HG03520 (cell line): ENCODE measurements around the gene FAM3C.
"Not testable (repeated sequence)": the region's sequence is repeated elsewhere in the genome, so short reads cannot be mapped to it uniquely, and the experiment has no call there.

Source experiments
- ATAC-seq: cut with Tn5 transposase; IDR thresholded peaks from one replicate; pipeline ENCODE4 v1.9.1; 2021; ENCODE audit warnings: mild to moderate bottlenecking, moderate library complexity; ENCODE audit not compliant: unreplicated experiment

The FAM3C gene

GRCh38 chr7:121395961-121396757, at the start of gene FAM3C:
TSS of gene FAM3C (minus strand) at chr7:121396308. CDS start at chr7:121382969, 13,339 bp downstream.
- peak; percentile 76 for ATAC-seq

GRCh38 chr7:121442845-121443244, 46.7 kb upstream of the FAM3C start:
- ATAC-seq, result no peak

GRCh38 chr7:121440857-121441503, 44.9 kb upstream of the FAM3C start:
- no peak for ATAC-seq

GRCh38 chr7:121438043-121438955, 42.2 kb upstream of the FAM3C start:
- peak; percentile 31 for ATAC-seq

GRCh38 chr7:121437470-121437869, 41.4 kb upstream of the FAM3C start:
- ATAC-seq, result no peak

- ATAC-seq, result no peak
Observed at GRCh38 chr7:121436688-121437087, 40.6 kb upstream of the FAM3C start.

GRCh38 chr7:121436136-121436535, 40.0 kb upstream of the FAM3C start:
- no peak for ATAC-seq

GRCh38 chr7:121433775-121434174, 37.7 kb upstream of the FAM3C start:
- peak; percentile 57 for ATAC-seq

GRCh38 chr7:121432486-121432885, 36.4 kb upstream of the FAM3C start:
- ATAC-seq, result peak; percentile 70

- ATAC-seq, result no peak
Observed at GRCh38 chr7:121431996-121432395, 35.9 kb upstream of the FAM3C start.

GRCh38 chr7:121431389-121431995, 35.4 kb upstream of the FAM3C start:
- ATAC-seq, result no peak

- ATAC-seq, result no peak
Observed at GRCh38 chr7:121430558-121430957, 34.5 kb upstream of the FAM3C start.

- no peak for ATAC-seq
Observed at GRCh38 chr7:121429798-121430197, 33.7 kb upstream of the FAM3C start.

- no peak for ATAC-seq
Observed at GRCh38 chr7:121428855-121429489, 32.9 kb upstream of the FAM3C start.

GRCh38 chr7:121421743-121422142, 25.6 kb upstream of the FAM3C start:
- ATAC-seq, result not testable (repeated sequence)

- no peak for ATAC-seq
Observed at GRCh38 chr7:121420976-121421375, 24.9 kb upstream of the FAM3C start.

GRCh38 chr7:121419201-121420148, 23.4 kb upstream of the FAM3C start:
- ATAC-seq, result no peak

- no peak for ATAC-seq
Observed at GRCh38 chr7:121416533-121416932, 20.4 kb upstream of the FAM3C start.

- ATAC-seq, result no peak
Observed at GRCh38 chr7:121414436-121414835, 18.3 kb upstream of the FAM3C start.
